Cardiac fibroblast (primary cell): ENCODE results near the gene FRMD5.

ENCODE experiments used
- DNase-seq, 2 donors: peaks; one replicate each; pipeline versions ENCODE4 v3.0.0 to v3.0.0-alpha.2; 2010; ENCODE audit warnings: low read depth in 2 of 2
- H3K4me3 ChIP-seq, 2 donors: replicated peaks in 1 of 2; 1 replicate in 1 of 2; 2 replicates in 1 of 2; pipeline ENCODE4 v1.5.1; 2011; ENCODE audit warnings: low read depth in 2 of 2, low read length in 2 of 2, mild to moderate bottlenecking in 2 of 2, moderate library complexity in 1 of 2
- CTCF ChIP-seq: IDR thresholded peaks from one replicate; pipeline ENCODE4 v1.5.1; 2011; ENCODE audit warnings: low read depth, mild to moderate bottlenecking, low read length, inconsistent platforms

Gene FRMD5

GRCh38 chr15:43911235-43911781, 283.8 kb downstream of the FRMD5 start:
- no peak for TF ChIP-seq CTCF
- DNase-seq, result peak; percentile 98 to 100
- H3K4me3 ChIP-seq, result no peak overlapping the region

- no peak overlapping the region for H3K4me3 ChIP-seq
- DNase-seq, result no peak
- no peak for TF ChIP-seq CTCF
These were observed 286.5 kb downstream of the FRMD5 start for GRCh38 chr15:43908516-43909050.

- DNase-seq, result no peak
- H3K4me3 ChIP-seq, result no peak overlapping the region
- no peak for TF ChIP-seq CTCF
These were observed 289.3 kb downstream of the FRMD5 start for GRCh38 chr15:43905755-43906154.

GRCh38 chr15:43903864-43904290, 291.2 kb downstream of the FRMD5 start:
- DNase-seq, result peak; percentile 74 to 78
- peak; percentile 74 for TF ChIP-seq CTCF
- no peak overlapping the region for H3K4me3 ChIP-seq

- no peak for DNase-seq
- H3K4me3 ChIP-seq, result no peak overlapping the region
- no peak for TF ChIP-seq CTCF
These were observed 293.6 kb downstream of the FRMD5 start for GRCh38 chr15:43901495-43901894.

GRCh38 chr15:43900996-43901395, 294.1 kb downstream of the FRMD5 start:
- TF ChIP-seq CTCF, result no peak
- no peak overlapping the region for H3K4me3 ChIP-seq
- no peak for DNase-seq

- no peak for DNase-seq
- TF ChIP-seq CTCF, result no peak
- no peak overlapping the region for H3K4me3 ChIP-seq
These were observed 295.1 kb downstream of the FRMD5 start for GRCh38 chr15:43899928-43900327.
